Measurements from ENCODE around the gene TMEM119.

TMEM119 gene

DNA sequence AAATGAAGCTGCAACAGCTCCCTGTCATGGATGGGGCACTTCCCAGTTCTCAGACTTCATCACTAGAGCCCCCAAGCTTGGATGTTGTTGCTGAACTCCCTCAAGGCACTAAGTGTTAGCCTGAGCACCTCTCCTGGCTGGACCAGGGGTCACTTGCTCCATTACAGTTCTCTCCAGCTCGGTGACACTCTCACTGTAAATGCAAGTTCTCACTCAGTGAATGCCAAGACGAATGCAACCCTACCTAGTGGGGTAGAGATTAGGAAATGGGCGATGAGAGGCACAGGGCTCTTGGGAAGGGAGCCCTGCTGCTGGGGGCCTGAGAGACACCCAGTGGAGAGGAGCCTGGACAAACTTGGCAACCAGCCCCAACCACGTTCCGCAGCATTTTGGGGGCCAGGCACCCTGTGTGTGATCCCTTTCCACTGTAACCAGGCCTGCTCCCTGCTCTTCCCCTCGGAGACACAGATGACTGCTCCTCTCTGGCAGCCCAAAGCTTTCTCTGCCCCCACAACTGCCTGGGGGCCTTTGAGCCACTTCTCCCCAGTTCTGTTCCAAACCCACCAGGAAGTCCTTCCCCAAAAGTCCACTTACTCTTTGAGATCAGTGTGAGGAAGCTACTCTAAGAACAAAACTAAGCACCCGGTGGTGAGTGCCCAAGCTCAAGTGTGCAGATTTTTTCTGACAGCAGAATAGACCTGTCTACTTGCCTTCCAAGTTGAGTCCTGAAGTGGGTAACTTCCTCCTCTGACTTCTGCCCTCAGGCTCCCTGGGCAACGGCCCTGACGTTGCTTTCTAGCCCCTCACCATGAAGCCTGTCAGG lies 43.8 kb upstream of the TMEM119 start:
- DNase-seq (ENCODE audit: low read depth, low spot score): no peak
- H3K27ac ChIP-seq (ENCODE audit: low read length): no peak overlapping the region
- H3K4me1 ChIP-seq (ENCODE audit: control insufficient read depth, insufficient read depth, low read length): peaks cover 5% of the 10 kb centered on the region; the same call in 1 of the 2 replicates
- no peaks in the 10 kb centered on the region for H3K9me3 ChIP-seq (ENCODE audit: control insufficient read depth, insufficient read depth, low read length)
- H3K27me3 ChIP-seq (ENCODE audit: control insufficient read depth, insufficient read depth, low read length): no peaks in the 10 kb centered on the region
- WGBS (ENCODE audit: insufficient coverage, insufficient read length): no CpG with 5 or more reads among the region's 9 CpGs
- no peaks in the 10 kb centered on the region for H3K36me3 ChIP-seq (ENCODE audit: control insufficient read depth, insufficient read depth, low read length)
- no peak overlapping the region for H3K4me3 ChIP-seq (ENCODE audit: low read length)

DNA sequence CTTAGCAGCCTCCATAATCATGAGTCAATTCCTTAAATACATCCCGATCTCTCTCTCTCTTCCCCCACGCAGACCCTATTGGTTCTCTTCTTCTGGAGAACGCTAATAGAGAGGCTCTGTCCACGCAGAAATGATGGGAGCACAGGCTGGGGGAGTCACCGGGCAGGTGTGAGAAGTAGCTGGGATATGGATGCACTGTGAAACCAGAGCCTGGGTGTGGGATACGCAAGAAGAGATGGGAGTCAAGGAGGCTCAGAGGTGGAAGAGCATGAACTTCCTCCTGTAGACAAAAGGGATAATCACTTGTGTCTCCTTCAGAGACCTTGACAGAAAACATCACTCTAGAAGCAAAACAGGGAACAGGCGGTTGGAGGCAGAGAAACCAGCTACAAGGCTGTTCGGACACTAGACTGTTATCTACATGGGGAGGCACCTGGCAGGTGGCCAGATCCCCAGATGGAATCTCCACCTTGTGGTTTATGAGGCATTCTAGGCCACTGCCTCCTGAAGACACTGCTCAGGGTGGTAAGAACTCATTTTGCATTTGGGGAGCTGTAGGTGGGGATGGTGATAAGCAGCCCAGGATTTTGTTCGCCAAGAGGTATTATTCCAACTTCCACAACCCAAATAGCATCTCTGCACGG lies 43.0 kb upstream of the TMEM119 start:
- Histone ChIP-seq H3K9me3 (ENCODE audit: control insufficient read depth, insufficient read depth, low read length) (no peaks in the 10 kb centered on the region), H3K27me3 (ENCODE audit: control insufficient read depth, insufficient read depth, low read length) (no peaks in the 10 kb centered on the region), H3K36me3 (ENCODE audit: control insufficient read depth, insufficient read depth, low read length) (no peaks in the 10 kb centered on the region), H3K4me1 (ENCODE audit: control insufficient read depth, insufficient read depth, low read length) (peaks cover 5% of the 10 kb centered on the region; the same call in 1 of the 2 replicates), H3K4me3 (ENCODE audit: low read length) (no peak overlapping the region), H3K27ac (ENCODE audit: low read length) (no peak overlapping the region)
- no peak for DNase-seq (ENCODE audit: low read depth, low spot score)
- no CpG with 5 or more reads among the region's 10 CpGs for WGBS (ENCODE audit: insufficient coverage, insufficient read length)

DNA sequence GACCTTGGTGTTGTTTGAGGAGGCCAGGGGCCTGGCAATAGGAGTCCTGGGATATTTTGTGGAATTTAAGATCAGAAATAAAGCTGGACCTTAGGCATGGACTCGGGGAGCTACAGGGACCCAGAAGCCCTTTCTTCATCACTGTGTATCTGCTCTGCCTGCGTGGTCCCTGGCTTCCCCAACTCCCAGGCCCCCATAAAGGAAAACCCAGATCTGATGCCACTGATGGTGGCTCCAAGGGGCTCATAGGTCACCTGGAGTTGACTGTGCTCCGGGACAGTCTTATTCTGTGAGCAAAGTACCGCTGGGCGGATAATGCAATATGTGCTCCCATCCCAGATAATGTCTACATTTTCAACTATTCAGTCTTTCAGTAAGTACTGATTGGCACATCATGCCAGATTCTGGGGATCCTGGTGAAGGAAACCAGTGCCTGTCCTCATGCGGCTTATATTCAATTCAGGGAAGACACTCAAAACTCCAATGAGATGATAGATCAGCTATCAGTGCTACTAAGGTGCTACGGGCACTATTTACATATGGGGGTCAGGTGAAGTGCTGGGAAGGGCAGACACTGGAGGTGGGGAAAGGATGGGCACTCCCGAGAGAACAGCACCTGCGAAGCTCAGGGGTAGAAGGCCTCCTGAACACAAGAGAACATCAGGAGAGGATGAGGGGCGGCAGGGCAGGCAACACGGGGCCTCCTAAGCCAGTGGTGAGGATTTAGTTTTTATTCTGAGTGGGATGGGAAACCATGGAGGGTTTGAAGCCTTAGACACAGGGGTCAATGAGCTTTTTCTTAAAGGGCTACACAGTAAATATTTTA lies 41.3 kb upstream of the TMEM119 start:
- no peak for DNase-seq (ENCODE audit: low read depth, low spot score)
- no peaks in the 10 kb centered on the region for H3K9me3 ChIP-seq (ENCODE audit: control insufficient read depth, insufficient read depth, low read length)
- H3K36me3 ChIP-seq (ENCODE audit: control insufficient read depth, insufficient read depth, low read length): no peaks in the 10 kb centered on the region
- H3K27me3 ChIP-seq (ENCODE audit: control insufficient read depth, insufficient read depth, low read length): no peaks in the 10 kb centered on the region
- H3K27ac ChIP-seq (ENCODE audit: low read length): no peak overlapping the region
- no peak overlapping the region for H3K4me3 ChIP-seq (ENCODE audit: low read length)
- peaks cover 7% of the 10 kb centered on the region; the same call in 1 of the 2 replicates for H3K4me1 ChIP-seq (ENCODE audit: control insufficient read depth, insufficient read depth, low read length)
- WGBS (ENCODE audit: insufficient coverage, insufficient read length): no CpG with 5 or more reads among the region's 11 CpGs

DNA sequence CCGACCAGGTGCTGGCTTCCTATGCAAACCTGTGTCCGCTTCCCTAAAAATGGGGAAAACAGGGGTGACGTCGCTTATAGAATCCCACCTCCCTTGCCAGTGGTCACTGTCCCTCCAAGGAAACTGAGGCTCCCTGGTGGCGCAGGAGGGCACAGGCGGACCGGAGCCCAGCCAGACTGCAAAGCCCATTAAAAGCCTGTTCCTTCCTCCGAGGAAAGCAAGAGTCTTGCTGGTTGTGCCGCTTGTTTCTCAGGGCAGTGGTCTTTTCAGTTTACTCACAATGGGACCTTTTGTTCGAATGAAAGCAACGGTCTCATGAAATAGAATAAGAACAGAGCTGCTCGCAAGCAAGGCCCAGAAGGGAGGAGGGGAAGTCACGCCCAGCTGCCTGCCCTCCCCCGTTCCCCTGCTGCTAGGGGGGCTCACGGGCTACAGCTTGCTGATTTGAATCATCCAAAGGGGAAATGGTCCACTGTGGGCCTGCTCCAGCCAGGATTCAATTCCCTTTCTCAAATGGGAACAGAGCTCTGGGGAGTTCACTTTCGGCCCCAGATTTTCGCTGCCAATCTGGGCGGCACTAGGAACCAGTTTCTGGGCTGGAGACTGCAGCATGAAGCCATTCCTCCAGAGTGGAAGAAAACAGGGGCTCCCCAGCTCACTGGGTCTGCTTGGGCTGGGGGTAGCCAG lies 40.4 kb upstream of the TMEM119 start:
- Histone ChIP-seq H3K4me1 (ENCODE audit: control insufficient read depth, insufficient read depth, low read length) (peaks cover 9% of the 10 kb centered on the region), H3K36me3 (ENCODE audit: control insufficient read depth, insufficient read depth, low read length) (no peaks in the 10 kb centered on the region), H3K27ac (ENCODE audit: low read length) (no peak overlapping the region), H3K9me3 (ENCODE audit: control insufficient read depth, insufficient read depth, low read length) (no peaks in the 10 kb centered on the region), H3K27me3 (ENCODE audit: control insufficient read depth, insufficient read depth, low read length) (no peaks in the 10 kb centered on the region), H3K4me3 (ENCODE audit: low read length) (no peak overlapping the region)
- no CpG with 5 or more reads among the region's 18 CpGs for WGBS (ENCODE audit: insufficient coverage, insufficient read length)
- no peak for DNase-seq (ENCODE audit: low read depth, low spot score)

DNA sequence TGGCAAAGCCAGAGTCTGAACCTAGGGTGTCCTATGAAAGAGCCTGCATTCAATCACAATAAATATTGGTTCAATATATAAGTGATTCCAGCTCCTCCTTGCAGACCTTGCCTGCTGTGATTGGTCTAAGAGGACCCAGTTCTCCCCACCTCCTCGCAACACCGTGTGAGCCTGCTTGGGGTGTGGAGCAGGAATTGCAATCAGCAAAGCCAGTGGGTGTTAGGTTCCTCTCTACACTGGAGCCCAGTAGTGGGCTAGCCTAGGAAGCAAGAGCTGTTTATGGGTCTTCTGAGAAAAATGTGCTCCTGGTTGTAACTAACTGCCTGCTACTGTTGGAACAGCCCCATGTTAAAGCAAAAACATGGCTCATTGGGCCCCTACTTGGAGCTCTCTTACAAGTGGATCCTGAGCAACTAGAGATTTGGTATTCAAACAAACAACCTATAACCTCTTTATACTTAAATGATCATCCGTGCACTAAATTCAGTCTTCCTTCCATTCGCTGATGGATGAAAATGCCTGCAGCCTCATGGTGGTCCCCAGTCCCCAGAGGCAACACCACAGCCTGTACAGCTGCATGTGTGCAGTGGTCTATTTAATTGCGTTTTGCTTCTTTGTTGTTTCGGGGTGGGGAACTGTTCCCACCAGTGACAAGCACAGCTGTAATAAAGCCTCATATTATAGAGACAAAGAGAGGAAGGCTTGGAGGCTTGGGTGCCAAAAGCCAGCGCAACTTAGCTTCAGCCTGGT lies 39.5 kb upstream of the TMEM119 start:
- H3K4me1 ChIP-seq (ENCODE audit: control insufficient read depth, insufficient read depth, low read length): peaks cover 9% of the 10 kb centered on the region
- no peaks in the 10 kb centered on the region for H3K36me3 ChIP-seq (ENCODE audit: control insufficient read depth, insufficient read depth, low read length)
- H3K27me3 ChIP-seq (ENCODE audit: control insufficient read depth, insufficient read depth, low read length): no peaks in the 10 kb centered on the region
- no peak for DNase-seq (ENCODE audit: low read depth, low spot score)
- no peak overlapping the region for H3K4me3 ChIP-seq (ENCODE audit: low read length)
- WGBS (ENCODE audit: insufficient coverage, insufficient read length): no CpG with 5 or more reads among the region's 7 CpGs
- no peaks in the 10 kb centered on the region for H3K9me3 ChIP-seq (ENCODE audit: control insufficient read depth, insufficient read depth, low read length)
- H3K27ac ChIP-seq (ENCODE audit: low read length): no peak overlapping the region

DNA sequence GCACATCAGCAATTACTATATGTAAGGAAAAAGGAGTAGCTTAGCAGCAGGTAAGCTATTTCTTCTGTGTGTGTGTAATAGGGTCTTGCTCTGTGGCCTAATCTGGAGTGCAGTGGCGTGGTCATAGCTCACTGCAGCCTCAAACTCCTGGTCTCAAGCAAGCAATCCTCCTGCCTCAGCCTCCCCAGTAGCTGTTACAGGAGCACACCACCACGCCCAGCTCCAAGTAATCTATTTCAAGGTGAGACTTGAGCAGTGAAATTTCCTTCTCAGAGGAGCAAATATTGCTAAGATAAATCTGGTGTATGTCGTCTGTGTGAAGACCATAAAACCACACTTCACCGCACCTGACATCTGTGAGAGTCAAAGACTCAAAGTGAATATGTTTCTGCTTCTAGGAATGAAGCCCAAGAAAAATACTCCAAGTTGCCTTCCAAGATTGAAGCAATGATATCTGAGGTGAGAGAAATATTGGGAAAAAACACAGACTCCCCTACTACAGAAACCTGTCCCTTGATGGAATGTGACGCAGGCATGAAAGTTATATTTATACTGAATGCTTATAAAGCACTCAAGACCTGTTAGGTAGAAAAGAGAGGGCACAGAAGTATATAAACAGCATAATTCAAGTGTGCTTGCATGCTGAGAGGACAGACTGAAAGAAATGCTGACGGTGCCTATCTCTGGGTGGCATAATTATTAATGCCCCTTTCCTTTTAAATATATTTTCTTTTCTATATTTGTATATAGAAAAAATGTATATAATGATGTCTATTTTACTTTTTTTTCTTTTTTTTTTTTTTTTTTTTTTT lies 38.3 kb upstream of the TMEM119 start:
- H3K27ac ChIP-seq (ENCODE audit: low read length): no peak overlapping the region
- H3K9me3 ChIP-seq (ENCODE audit: control insufficient read depth, insufficient read depth, low read length): no peaks in the 10 kb centered on the region
- no CpG with 5 or more reads among the region's 6 CpGs for WGBS (ENCODE audit: insufficient coverage, insufficient read length)
- H3K4me3 ChIP-seq (ENCODE audit: low read length): no peak overlapping the region
- H3K4me1 ChIP-seq (ENCODE audit: control insufficient read depth, insufficient read depth, low read length): peaks cover 9% of the 10 kb centered on the region
- DNase-seq (ENCODE audit: low read depth, low spot score): no peak
- H3K36me3 ChIP-seq (ENCODE audit: control insufficient read depth, insufficient read depth, low read length): no peaks in the 10 kb centered on the region
- no peaks in the 10 kb centered on the region for H3K27me3 ChIP-seq (ENCODE audit: control insufficient read depth, insufficient read depth, low read length)

DNA sequence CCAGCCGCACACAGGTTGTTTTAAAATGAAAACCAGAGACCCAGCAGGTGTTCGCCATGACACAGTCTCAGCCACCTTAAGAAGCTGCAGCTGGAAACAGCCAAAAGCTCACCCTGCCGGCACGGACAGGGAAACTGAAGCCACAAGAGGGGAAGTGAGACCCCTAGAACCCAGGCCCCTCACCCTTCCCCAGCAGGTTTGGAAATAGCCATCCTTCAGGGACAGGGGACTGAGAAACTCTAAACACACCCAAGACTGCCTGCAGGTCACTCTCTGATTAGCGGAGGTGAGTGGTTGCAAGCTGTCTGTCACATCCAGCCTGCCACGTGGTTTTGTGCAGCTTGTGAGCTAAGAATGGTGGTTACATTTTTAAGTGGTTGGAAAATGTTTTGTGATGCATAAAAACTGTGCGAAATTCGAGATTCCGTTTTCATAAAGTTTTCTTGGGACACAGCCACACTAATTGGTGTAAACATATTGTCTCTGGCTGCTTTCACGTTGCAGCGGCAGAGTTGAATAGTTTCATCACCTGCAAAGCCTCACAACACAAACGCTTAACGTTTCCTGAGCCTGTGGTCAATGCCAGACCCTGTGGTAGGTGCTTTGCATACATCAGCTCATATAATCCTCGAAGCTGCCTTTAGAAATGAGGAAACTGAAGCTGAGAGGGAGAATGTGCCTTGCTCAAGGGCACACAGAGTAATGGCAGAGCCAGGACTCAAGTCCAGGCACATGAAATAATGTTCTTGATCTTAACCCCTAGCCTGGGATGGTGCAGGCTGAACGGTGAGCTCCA lies 37.5 kb upstream of the TMEM119 start:
- Histone ChIP-seq H3K4me1 (ENCODE audit: control insufficient read depth, insufficient read depth, low read length) (peaks cover 9% of the 10 kb centered on the region), H3K27me3 (ENCODE audit: control insufficient read depth, insufficient read depth, low read length) (no peaks in the 10 kb centered on the region), H3K27ac (ENCODE audit: low read length) (no peak overlapping the region), H3K9me3 (ENCODE audit: control insufficient read depth, insufficient read depth, low read length) (no peaks in the 10 kb centered on the region), H3K4me3 (ENCODE audit: low read length) (no peak overlapping the region), H3K36me3 (ENCODE audit: control insufficient read depth, insufficient read depth, low read length) (no peaks in the 10 kb centered on the region)
- no peak for DNase-seq (ENCODE audit: low read depth, low spot score)
- no CpG with 5 or more reads among the region's 15 CpGs for WGBS (ENCODE audit: insufficient coverage, insufficient read length)

DNA sequence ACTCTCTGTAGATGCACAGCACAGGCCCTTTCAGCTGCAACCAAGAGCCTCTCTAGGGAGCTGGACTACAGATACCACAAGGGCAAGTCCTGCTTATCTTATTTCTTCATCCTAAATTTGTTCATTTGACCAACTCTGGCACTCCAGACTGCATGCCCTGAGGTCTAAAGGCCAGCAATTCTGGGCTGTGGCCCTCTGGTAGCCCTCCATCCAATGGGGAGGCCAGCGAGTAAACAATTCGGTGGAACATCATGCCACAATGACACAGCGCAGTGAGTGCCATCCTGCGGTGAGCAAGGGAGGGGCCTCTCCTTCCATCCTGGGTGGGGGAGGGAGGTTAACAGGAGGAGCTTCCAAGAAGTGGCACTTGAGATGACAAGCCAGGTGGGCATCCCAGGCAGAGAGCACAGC lies 36.5 kb upstream of the TMEM119 start:
- WGBS (ENCODE audit: insufficient coverage, insufficient read length): no CpG with 5 or more reads among the region's 4 CpGs
- peaks cover 9% of the 10 kb centered on the region for H3K4me1 ChIP-seq (ENCODE audit: control insufficient read depth, insufficient read depth, low read length)
- no peak overlapping the region for H3K4me3 ChIP-seq (ENCODE audit: low read length)
- H3K36me3 ChIP-seq (ENCODE audit: control insufficient read depth, insufficient read depth, low read length): no peaks in the 10 kb centered on the region
- no peak overlapping the region for H3K27ac ChIP-seq (ENCODE audit: low read length)
- no peaks in the 10 kb centered on the region for H3K27me3 ChIP-seq (ENCODE audit: control insufficient read depth, insufficient read depth, low read length)
- DNase-seq (ENCODE audit: low read depth, low spot score): no peak
- no peaks in the 10 kb centered on the region for H3K9me3 ChIP-seq (ENCODE audit: control insufficient read depth, insufficient read depth, low read length)
